Tibial nerve (tissue), 3 donors: ENCODE results near the gene NSRP1.

Experiments used
- CTCF ChIP-seq, 5 experiments: fragments of 200-600 bp in 3 of 5; fragments of 450-650 bp in 2 of 5; sonication (generic) in 3 of 5; IDR thresholded peaks; one replicate each; pipeline ENCODE4 v1.5.1; 2016 to 2019; ENCODE audit warnings: antibody characterized with exemption in 5 of 5, mild to moderate bottlenecking in 3 of 5, moderate library complexity in 2 of 5
- POLR2A ChIP-seq, 2 donors: fragments of 450-650 bp; IDR thresholded peaks; one replicate each; pipeline ENCODE4 v1.6.1; 2017; ENCODE audit warnings: antibody characterized with exemption in 2 of 2, mild to moderate bottlenecking in 2 of 2, moderate library complexity in 2 of 2

GRCh38 chr17:30091771-30092170, 24.8 kb upstream of the NSRP1 start:
- TF ChIP-seq CTCF (IDR thresholded peaks at IDR 0.05) (no peak), POLR2A (IDR thresholded peaks at IDR 0.05) (no peak)
